ENCODE data around the gene SELENOV.

The SELENOV gene

GRCh38 chr19:39558624-39559117 is 43.7 kb downstream of the SELENOV start:
- DNase-seq, result peak in 1 of 5 experiments; percentile 62

- DNase-seq, result no peak
Observed at GRCh38 chr19:39563408-39563807, 48.5 kb downstream of the SELENOV start.

GRCh38 chr19:39566064-39566463 is 51.1 kb downstream of the SELENOV start:
- DNase-seq, result no peak

- no peak for DNase-seq
Observed at GRCh38 chr19:39568604-39569003, 53.7 kb downstream of the SELENOV start.
